Liver (tissue), 9 donors: Measurements from ENCODE around the gene FHIP2A. TPM values are rescaled to one million over a fixed set of nuclear protein-coding genes. Genes with fewer than 3 reads are reported as not detected.

Experiments used
- DNase-seq: peaks from one replicate; pipeline ENCODE4 v3.0.0-alpha.2; 2017; ENCODE audit warnings: low spot score
- H3K27ac ChIP-seq, 2 donors: one replicate each; pipeline ENCODE4 v1.7.0; 2013; ENCODE audit warnings: inconsistent platforms in 2 of 2, low read length in 2 of 2, control low read depth in 1 of 2, low read depth in 1 of 2, mild to moderate bottlenecking in 1 of 2
- H3K27me3 ChIP-seq, 4 donors: one replicate each; pipeline versions ENCODE4 v1.6.1 to v1.7.0; 2013; ENCODE audit warnings: low read length in 3 of 4, inconsistent platforms in 1 of 4, mild to moderate bottlenecking in 1 of 4, moderate library complexity in 1 of 4; ENCODE audit not compliant: control insufficient read depth in 4 of 4, insufficient read depth in 4 of 4
- H3K36me3 ChIP-seq, 4 donors: one replicate each; pipeline versions ENCODE4 v1.6.1 to v1.7.0; 2013; ENCODE audit warnings: low read length in 3 of 4, mild to moderate bottlenecking in 3 of 4, low read depth in 1 of 4, moderate library complexity in 1 of 4; ENCODE audit not compliant: control insufficient read depth in 4 of 4, insufficient read depth in 3 of 4
- H3K4me1 ChIP-seq, 4 donors: one replicate each; pipeline versions ENCODE4 v1.6.1 to v1.7.0; 2013; ENCODE audit warnings: low read length in 3 of 4, mild to moderate bottlenecking in 3 of 4, moderate library complexity in 1 of 4; ENCODE audit not compliant: control insufficient read depth in 4 of 4, insufficient read depth in 4 of 4
- H3K4me3 ChIP-seq, 3 donors: one replicate each; pipeline versions ENCODE4 v1.6.1 to v1.7.0; 2013; ENCODE audit warnings: low read length in 3 of 3, control low read depth in 1 of 3, low read depth in 1 of 3, mild to moderate bottlenecking in 1 of 3
- H3K9ac ChIP-seq, 2 donors: one replicate each; pipeline ENCODE4 v1.7.0; 2013; ENCODE audit warnings: low read length in 2 of 2, mild to moderate bottlenecking in 2 of 2, moderate library complexity in 2 of 2, control low read depth in 1 of 2, low read depth in 1 of 2
- H3K9me3 ChIP-seq, 4 donors: one replicate each; pipeline versions ENCODE4 v1.6.1 to v1.7.0; 2013; ENCODE audit warnings: low read length in 3 of 4; ENCODE audit not compliant: control insufficient read depth in 4 of 4
- CTCF ChIP-seq: fragments of 150-350 bp; IDR thresholded peaks from 2 replicates; pipeline ENCODE4 v1.5.1; 2017; ENCODE audit warnings: improper control_type of control experiment, low read depth, low read length; ENCODE audit not compliant: missing input control
- FOXA1 ChIP-seq: IDR thresholded peaks from 2 replicates; pipeline ENCODE4 v1.6.1; 2016; ENCODE audit warnings: antibody characterized with exemption
- FOXA2 ChIP-seq: IDR thresholded peaks from 2 replicates; pipeline ENCODE4 v1.6.1; 2016; ENCODE audit warnings: antibody characterized with exemption
- GABPA ChIP-seq, 2 donors: IDR thresholded peaks in 1 of 2; conservative IDR thresholded peaks in 1 of 2; 2 replicates each; pipeline ENCODE4 v1.6.1; 2016; ENCODE audit warnings: antibody characterized with exemption in 2 of 2, mild to moderate bottlenecking in 1 of 2, moderate library complexity in 1 of 2
- HNF4A ChIP-seq, 2 donors: conservative IDR thresholded peaks; 2 replicates each; pipeline ENCODE4 v1.6.1; 2016; ENCODE audit warnings: antibody characterized with exemption in 2 of 2, mild to moderate bottlenecking in 2 of 2
- HNF4G ChIP-seq: IDR thresholded peaks from 2 replicates; pipeline ENCODE4 v1.6.1; 2016; ENCODE audit warnings: antibody characterized with exemption
- JUND ChIP-seq, 2 donors: IDR thresholded peaks; 2 replicates each; pipeline ENCODE4 v1.6.1; 2016; ENCODE audit warnings: antibody characterized with exemption in 2 of 2
- MAX ChIP-seq: IDR thresholded peaks from 2 replicates; pipeline ENCODE4 v1.6.1; 2016; ENCODE audit warnings: antibody characterized with exemption
- RXRA ChIP-seq, 2 donors: IDR thresholded peaks; 2 replicates each; pipeline ENCODE4 v1.6.1; 2017 to 2018; ENCODE audit warnings: antibody characterized with exemption in 2 of 2, mild to moderate bottlenecking in 1 of 2
- TAF1 ChIP-seq: conservative IDR thresholded peaks from 2 replicates; pipeline ENCODE4 v1.6.1; 2016; ENCODE audit warnings: antibody characterized with exemption, mild to moderate bottlenecking
- YY1 ChIP-seq: IDR thresholded peaks from 2 replicates; pipeline ENCODE4 v1.6.1; 2016; ENCODE audit warnings: antibody characterized with exemption, mild to moderate bottlenecking
- ZBTB33 ChIP-seq: IDR thresholded peaks from 2 replicates; pipeline ENCODE4 v1.6.1; 2016; ENCODE audit warnings: antibody characterized with exemption
- WGBS: extraction: QIAGEN DNeasy Blood & Tissue Kit; methylation state at CpG from one replicate; pipeline ENCODE4 v1.1.7; 2013; 5-methylcytosine and 5-hydroxymethylcytosine counted together
- polyA plus RNA-seq, 2 donors: library from polyadenylated mRNA; stranded (reverse) in 1 of 2; unstranded in 1 of 2; fragments of 200-250 nt in 1 of 2; fragments of >200 nt in 1 of 2; fragmentation: Nextera tagmentation in 1 of 2; extraction: Ambion mirVana in 1 of 2; gene quantifications; one replicate each; pipeline versions ENCODE4 v1.2.1 to v1.2.3, GENCODE V29; 2013 to 2015
- total RNA-seq, 2 donors: library from RNA; depleted of rRNA; stranded (reverse); fragments of >200 nt; gene quantifications; one replicate each; pipeline ENCODE4 v1.2.3, GENCODE V29; 2014
- TF ChIP-seq, protein P1 (sequence below): IDR thresholded peaks from 2 replicates; pipeline ENCODE4 v1.6.1; 2016; ENCODE audit warnings: antibody characterized with exemption
- TF ChIP-seq, protein P2 (sequence below): IDR thresholded peaks from 2 replicates; pipeline ENCODE4 v1.6.1; 2016; ENCODE audit warnings: antibody characterized with exemption, mild to moderate bottlenecking
- donor health status: healthy.
- donor health status: healthy.
- donor health status: healthy.
- donor health status: healthy.
- donor health status: healthy.

FHIP2A gene
- total and polyA plus RNA-seq, 4 donors, result 8.0 to 21.1 (median 13.3) TPM

GRCh38 chr10:114782666-114783065 lies 38.9 kb upstream of the FHIP2A start:
- Histone ChIP-seq H3K4me3 (no peak overlapping the region), H3K27ac (no peak overlapping the region), H3K27me3 (no peaks in the 10 kb centered on the region), H3K4me1 (peaks cover 0 to 8% (median 3%) of the 10 kb centered on the region in 4 donors), H3K9ac (no peak overlapping the region), H3K9me3 (no peaks in the 10 kb centered on the region), H3K36me3 (no peaks in the 10 kb centered on the region)
- TF ChIP-seq TAF1 (no peak), HNF4A (conservative IDR thresholded peaks at IDR 0.05) (no peak), YY1 (no peak), HNF4G (no peak), FOXA1 (no peak)
- TF ChIP-seq, protein P1, sequence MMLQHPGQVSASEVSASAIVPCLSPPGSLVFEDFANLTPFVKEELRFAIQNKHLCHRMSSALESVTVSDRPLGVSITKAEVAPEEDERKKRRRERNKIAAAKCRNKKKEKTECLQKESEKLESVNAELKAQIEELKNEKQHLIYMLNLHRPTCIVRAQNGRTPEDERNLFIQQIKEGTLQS, result no peak
- TF ChIP-seq, protein P2, sequence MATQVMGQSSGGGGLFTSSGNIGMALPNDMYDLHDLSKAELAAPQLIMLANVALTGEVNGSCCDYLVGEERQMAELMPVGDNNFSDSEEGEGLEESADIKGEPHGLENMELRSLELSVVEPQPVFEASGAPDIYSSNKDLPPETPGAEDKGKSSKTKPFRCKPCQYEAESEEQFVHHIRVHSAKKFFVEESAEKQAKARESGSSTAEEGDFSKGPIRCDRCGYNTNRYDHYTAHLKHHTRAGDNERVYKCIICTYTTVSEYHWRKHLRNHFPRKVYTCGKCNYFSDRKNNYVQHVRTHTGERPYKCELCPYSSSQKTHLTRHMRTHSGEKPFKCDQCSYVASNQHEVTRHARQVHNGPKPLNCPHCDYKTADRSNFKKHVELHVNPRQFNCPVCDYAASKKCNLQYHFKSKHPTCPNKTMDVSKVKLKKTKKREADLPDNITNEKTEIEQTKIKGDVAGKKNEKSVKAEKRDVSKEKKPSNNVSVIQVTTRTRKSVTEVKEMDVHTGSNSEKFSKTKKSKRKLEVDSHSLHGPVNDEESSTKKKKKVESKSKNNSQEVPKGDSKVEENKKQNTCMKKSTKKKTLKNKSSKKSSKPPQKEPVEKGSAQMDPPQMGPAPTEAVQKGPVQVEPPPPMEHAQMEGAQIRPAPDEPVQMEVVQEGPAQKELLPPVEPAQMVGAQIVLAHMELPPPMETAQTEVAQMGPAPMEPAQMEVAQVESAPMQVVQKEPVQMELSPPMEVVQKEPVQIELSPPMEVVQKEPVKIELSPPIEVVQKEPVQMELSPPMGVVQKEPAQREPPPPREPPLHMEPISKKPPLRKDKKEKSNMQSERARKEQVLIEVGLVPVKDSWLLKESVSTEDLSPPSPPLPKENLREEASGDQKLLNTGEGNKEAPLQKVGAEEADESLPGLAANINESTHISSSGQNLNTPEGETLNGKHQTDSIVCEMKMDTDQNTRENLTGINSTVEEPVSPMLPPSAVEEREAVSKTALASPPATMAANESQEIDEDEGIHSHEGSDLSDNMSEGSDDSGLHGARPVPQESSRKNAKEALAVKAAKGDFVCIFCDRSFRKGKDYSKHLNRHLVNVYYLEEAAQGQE, result no peak
- 95% methylated on average over 7 of the region's 7 CpGs for WGBS
- no peak for DNase-seq

DNA sequence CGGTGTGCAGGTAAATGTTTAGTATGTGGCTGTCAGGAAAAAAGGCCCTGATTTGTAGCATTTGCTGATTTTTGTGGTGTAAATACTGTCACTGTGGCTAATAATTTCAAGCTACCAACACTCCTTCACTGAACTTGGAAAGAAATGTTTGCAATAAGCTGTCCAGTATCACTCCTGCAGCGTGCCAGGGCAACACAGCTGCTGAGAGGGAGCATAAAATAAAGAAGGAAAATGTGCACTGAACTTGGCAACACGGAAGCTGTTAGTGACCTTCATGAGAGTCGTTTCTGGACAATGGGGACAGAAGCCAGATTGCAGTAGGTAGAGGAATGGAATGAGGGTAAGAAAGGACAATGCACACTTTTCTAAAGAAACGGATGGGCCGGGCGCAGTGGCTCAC lies 37.9 kb upstream of the FHIP2A start:
- Histone ChIP-seq H3K9me3 (no peaks in the 10 kb centered on the region), H3K9ac (no peak overlapping the region), H3K4me3 (no peak overlapping the region), H3K36me3 (no peaks in the 10 kb centered on the region), H3K27ac (no peak overlapping the region), H3K4me1 (peaks cover 0 to 8% (median 3%) of the 10 kb centered on the region in 4 donors), H3K27me3 (no peaks in the 10 kb centered on the region)
- no peak for TF ChIP-seq MAX
- TF ChIP-seq FOXA1, result no peak
- no peak for TF ChIP-seq JUND (IDR thresholded peaks at IDR 0.05)
- no peak for TF ChIP-seq ZBTB33
- no peak for TF ChIP-seq CTCF
- no peak for TF ChIP-seq YY1
- no peak for TF ChIP-seq RXRA (IDR thresholded peaks at IDR 0.05)
- TF ChIP-seq HNF4G, result no peak
- no peak for TF ChIP-seq FOXA2
- TF ChIP-seq, protein P2, result no peak
- TF ChIP-seq GABPA (IDR thresholded peaks at IDR 0.05 in 1 of 2, conservative IDR thresholded peaks at IDR 0.05 in 1 of 2), result no peak
- no peak for DNase-seq
- WGBS, result 83% methylated on average over 7 of the region's 7 CpGs
